Testis (tissue), 3 donors: ENCODE data around the gene STAT4. TPM values are rescaled to one million over a fixed set of nuclear protein-coding genes. Genes with fewer than 3 reads are reported as not detected.

Experiments used
- DNase-seq: peaks from one replicate; pipeline ENCODE4 v3.0.0-alpha.2; 2019
- H3K27ac ChIP-seq, 2 donors: fragments of 200-600 bp; sonication (generic); one replicate each; pipeline ENCODE4 v1.5.1; 2019
- H3K27me3 ChIP-seq: fragments of 200-600 bp; sonication (generic); one replicate; pipeline ENCODE4 v1.5.1; 2019
- H3K36me3 ChIP-seq: fragments of 200-600 bp; sonication (generic); one replicate; pipeline ENCODE4 v1.5.1; 2017; ENCODE audit warnings: low read depth; ENCODE audit errors: missing control alignments
- H3K4me1 ChIP-seq: fragments of 200-600 bp; sonication (generic); one replicate; pipeline ENCODE4 v1.5.1; 2019
- H3K4me3 ChIP-seq, 2 donors: fragments of 200-600 bp; sonication (generic); one replicate each; pipeline ENCODE4 v1.5.1; 2017 to 2019
- H3K9me3 ChIP-seq: fragments of 200-600 bp; sonication (generic); one replicate; pipeline ENCODE4 v1.5.1; 2017
- POLR2A ChIP-seq: fragments of 450-650 bp; IDR thresholded peaks from one replicate; pipeline ENCODE4 v1.6.1; 2017; ENCODE audit warnings: antibody characterized with exemption, mild to moderate bottlenecking, moderate library complexity
- WGBS, 2 donors: methylation state at CpG; one replicate each; pipeline ENCODE4 v1.1.5; 2018; 5-methylcytosine and 5-hydroxymethylcytosine counted together
- intact Hi-C: fragments of 100-400 bp; cut with DNase I; formaldehyde crosslinking; loops from one replicate; pipeline ENCODE4 v1.15.1; 2023; ENCODE audit warnings: low total_unique reads
- polyA plus RNA-seq: library from polyadenylated mRNA; stranded (reverse); fragments of 350-450 nt; fragmentation: Illumina TruSeq; extraction: RNeasy Lipid Tissue Mini Kit (QIAGEN cat#74804); gene quantifications from one replicate; pipeline ENCODE4 v1.2.3, GENCODE V29; 2014; ENCODE audit warnings: low read depth, low replicate concordance; ENCODE audit not compliant: insufficient read depth
- total RNA-seq, 2 donors: library from RNA; depleted of rRNA; stranded (reverse); fragments of >200 nt; gene quantifications; one replicate each; pipeline ENCODE4 v1.2.3, GENCODE V29; 2016
- TF ChIP-seq, protein P1 (sequence below), 3 experiments: fragments of 450-650 bp in 2 of 3; fragments of 200-600 bp in 1 of 3; sonication (generic) in 1 of 3; IDR thresholded peaks; one replicate each; pipeline ENCODE4 v1.5.1; 2016 to 2019; ENCODE audit warnings: antibody characterized with exemption in 3 of 3, mild to moderate bottlenecking in 2 of 3, moderate library complexity in 1 of 3

The STAT4 gene
- total and polyA plus RNA-seq, 3 donors from 2014 or later, result 23.0 to 59.4 (median 36.4) TPM

DNA sequence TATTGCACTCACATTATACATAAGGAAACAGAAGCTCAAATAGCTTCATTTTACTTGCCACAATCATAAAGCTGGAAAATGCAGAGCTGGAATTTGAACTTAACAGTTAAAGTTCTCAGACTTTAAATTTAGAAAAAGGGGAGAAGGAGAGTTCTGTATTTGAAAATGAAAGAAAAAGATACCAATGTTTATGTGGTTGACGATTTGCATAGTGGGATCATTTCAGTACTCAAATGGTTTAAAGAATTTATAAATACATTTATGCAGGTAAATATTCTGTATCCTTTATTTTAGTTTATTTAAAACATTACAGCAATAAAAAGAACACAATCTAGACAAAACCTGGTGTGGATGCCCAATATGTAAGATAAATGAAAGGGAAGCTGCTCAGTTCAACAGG lies 25.5 kb upstream of the STAT4 start:
- 77 to 98% methylated on average over 1 of the region's 1 CpG for WGBS, 2 donors

DNA sequence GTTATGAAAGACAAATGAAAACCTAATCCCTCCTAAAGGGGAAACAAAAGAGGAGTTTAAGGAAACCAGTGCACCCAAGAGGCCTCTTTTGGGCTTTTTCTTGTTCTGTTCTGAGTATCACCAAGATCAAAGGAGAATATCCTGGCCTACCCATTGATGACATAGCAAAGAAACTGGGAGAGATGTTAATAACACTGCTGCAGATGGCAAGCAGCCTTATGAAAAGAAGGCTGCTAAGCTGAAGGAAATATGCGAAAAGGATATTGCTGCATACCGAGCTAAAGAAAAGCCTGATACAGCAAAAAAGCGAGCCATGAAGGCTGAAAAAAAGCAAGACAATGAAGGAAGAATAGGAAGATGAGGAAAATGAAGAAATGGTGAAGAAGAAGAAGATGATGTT lies 23.6 kb upstream of the STAT4 start:
- Histone ChIP-seq H3K9me3 (no peaks in the 10 kb centered on the region), H3K27ac (no peak overlapping the region), H3K4me1 (peaks cover 14% of the 10 kb centered on the region), H3K36me3 (no peaks in the 10 kb centered on the region), H3K4me3 (no peak overlapping the region), H3K27me3 (no peaks in the 10 kb centered on the region)
- intact Hi-C loops, result no loop called here
- DNase-seq, result no peak
- no peak for TF ChIP-seq POLR2A
- TF ChIP-seq, protein P1, sequence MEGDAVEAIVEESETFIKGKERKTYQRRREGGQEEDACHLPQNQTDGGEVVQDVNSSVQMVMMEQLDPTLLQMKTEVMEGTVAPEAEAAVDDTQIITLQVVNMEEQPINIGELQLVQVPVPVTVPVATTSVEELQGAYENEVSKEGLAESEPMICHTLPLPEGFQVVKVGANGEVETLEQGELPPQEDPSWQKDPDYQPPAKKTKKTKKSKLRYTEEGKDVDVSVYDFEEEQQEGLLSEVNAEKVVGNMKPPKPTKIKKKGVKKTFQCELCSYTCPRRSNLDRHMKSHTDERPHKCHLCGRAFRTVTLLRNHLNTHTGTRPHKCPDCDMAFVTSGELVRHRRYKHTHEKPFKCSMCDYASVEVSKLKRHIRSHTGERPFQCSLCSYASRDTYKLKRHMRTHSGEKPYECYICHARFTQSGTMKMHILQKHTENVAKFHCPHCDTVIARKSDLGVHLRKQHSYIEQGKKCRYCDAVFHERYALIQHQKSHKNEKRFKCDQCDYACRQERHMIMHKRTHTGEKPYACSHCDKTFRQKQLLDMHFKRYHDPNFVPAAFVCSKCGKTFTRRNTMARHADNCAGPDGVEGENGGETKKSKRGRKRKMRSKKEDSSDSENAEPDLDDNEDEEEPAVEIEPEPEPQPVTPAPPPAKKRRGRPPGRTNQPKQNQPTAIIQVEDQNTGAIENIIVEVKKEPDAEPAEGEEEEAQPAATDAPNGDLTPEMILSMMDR (IDR thresholded peaks at IDR 0.05), result no peak
- WGBS, 2 donors, result 79 to 83% methylated on average over 3 of the region's 3 CpGs

More for the DNA sequence above, 25.5 kb upstream of the STAT4 start:
- intact Hi-C loops, result no loop called here
- TF ChIP-seq, protein P1 (IDR thresholded peaks at IDR 0.05), result no peak
- no peak for TF ChIP-seq POLR2A
- Histone ChIP-seq H3K4me3 (no peak overlapping the region), H3K4me1 (peaks cover 14% of the 10 kb centered on the region), H3K9me3 (no peaks in the 10 kb centered on the region), H3K36me3 (no peaks in the 10 kb centered on the region), H3K27ac (no peak overlapping the region), H3K27me3 (no peaks in the 10 kb centered on the region)
- DNase-seq, result no peak

DNA sequence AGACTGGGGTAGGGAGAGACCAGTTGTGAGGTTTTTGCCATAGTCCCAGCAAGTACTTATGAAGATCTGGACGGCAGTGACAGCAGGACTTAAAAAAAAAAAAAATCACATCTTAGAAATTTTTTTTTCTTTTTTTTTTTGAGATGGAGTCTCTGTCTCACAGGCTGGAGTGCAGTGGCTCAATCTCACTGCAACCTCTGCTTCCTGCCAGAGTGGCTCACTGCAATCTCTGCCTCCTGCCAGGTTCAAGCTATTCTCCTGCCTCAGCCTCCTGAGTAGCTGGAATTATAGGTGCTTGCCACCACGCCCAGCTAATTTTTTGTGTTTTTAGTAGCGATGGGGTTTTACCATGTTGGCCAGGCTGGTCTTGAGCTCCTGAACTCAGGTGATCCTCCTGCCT lies 22.4 kb upstream of the STAT4 start:
- Histone ChIP-seq H3K27ac (no peak overlapping the region), H3K4me1 (peaks cover 14% of the 10 kb centered on the region), H3K9me3 (no peaks in the 10 kb centered on the region), H3K36me3 (no peaks in the 10 kb centered on the region), H3K4me3 (no peak overlapping the region), H3K27me3 (no peaks in the 10 kb centered on the region)
- no peak for DNase-seq
- TF ChIP-seq POLR2A, result no peak
- TF ChIP-seq, protein P1 (IDR thresholded peaks at IDR 0.05), result no peak
- intact Hi-C loops, result no loop called here
- WGBS, 2 donors, result 87 to 92% methylated on average over 2 to 3 of the region's 3 CpGs

DNA sequence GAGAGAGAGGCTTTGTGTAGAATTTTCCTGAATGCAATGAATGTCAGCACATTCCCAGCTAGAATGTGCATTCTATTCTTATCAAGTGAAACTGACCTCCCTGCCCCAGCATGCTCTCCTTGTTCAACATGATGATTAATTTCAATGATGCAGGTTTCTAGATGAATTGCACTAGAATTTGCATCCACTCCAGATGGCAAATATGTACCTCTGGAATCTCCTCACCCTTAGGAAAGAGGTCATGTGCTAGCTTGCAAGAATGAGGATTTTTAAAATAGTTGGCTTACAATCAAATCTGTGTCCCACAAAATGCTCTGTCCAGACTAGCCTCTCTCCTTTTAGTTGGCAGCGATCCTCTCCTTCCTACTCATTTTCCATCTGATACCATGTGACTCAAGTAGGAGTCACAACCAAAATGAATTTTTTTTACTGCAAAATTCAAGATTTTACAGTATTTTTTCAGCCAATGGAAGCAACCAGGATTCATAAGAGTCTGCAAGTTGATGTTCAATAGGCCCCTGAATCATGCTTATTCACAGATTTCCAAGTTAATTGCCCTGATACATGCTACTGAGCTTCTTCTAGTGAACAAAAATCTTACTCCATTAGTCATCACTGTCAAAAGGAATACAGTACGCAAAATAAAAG lies 21.0 kb upstream of the STAT4 start:
- Histone ChIP-seq H3K27ac (no peak overlapping the region), H3K4me1 (peaks cover 14% of the 10 kb centered on the region), H3K27me3 (no peaks in the 10 kb centered on the region), H3K36me3 (no peaks in the 10 kb centered on the region), H3K9me3 (no peaks in the 10 kb centered on the region), H3K4me3 (no peak overlapping the region)
- intact Hi-C loops, result no loop called here
- TF ChIP-seq POLR2A, result no peak
- TF ChIP-seq, protein P1 (IDR thresholded peaks at IDR 0.05), result no peak
- no peak for DNase-seq
- WGBS, 2 donors, result 55 to 67% methylated on average over 2 of the region's 2 CpGs

DNA sequence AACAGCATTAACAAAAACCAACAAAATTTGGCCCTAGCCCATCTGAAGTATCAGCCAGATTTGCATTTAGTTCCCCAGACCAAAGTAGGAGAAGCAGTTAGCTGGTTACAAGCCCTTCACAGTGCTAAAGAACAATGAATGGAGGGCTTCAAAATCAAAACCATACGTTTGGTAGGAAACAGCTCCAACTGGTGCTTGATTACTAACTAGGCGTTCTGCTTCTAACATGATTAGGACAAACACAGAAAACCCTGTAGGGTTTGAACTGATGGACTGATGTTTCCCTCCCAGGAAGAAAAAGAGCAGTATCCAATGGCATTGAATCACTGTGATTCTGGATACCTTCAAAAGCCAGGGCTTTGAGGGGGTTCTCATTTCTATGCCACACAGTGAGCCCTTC lies 20.5 kb upstream of the STAT4 start:
- Histone ChIP-seq H3K36me3 (no peaks in the 10 kb centered on the region), H3K4me1 (peaks cover 14% of the 10 kb centered on the region), H3K9me3 (no peaks in the 10 kb centered on the region), H3K27me3 (no peaks in the 10 kb centered on the region), H3K27ac (no peak overlapping the region), H3K4me3 (no peak overlapping the region)
- no peak for DNase-seq
- intact Hi-C loops, result no loop called here
- 50 to 52% methylated on average over 2 of the region's 2 CpGs for WGBS, 2 donors
- TF ChIP-seq, protein P1 (IDR thresholded peaks at IDR 0.05), result no peak
- no peak for TF ChIP-seq POLR2A
